HepG2 (cell line): Measurements from ENCODE around the gene CRIP1. TPM values are rescaled to one million over a fixed set of nuclear protein-coding genes. Genes with fewer than 3 reads are reported as not detected.

ENCODE experiments used
- ATF7 ChIP-seq, 2 experiments: fragments of 450-650 bp in 1 of 2; sonication (generic) in 1 of 2; formaldehyde crosslinking in 1 of 2; IDR thresholded peaks; 2 replicates each; pipeline versions ENCODE4 v1.4.0 to v1.6.1; 2016 to 2020; ENCODE audit warnings: antibody characterized with exemption in 1 of 2, mild to moderate bottlenecking in 1 of 2, missing genetic modification reagents in 1 of 2
- BORCS8-MEF2B ChIP-seq: sonication (generic); formaldehyde crosslinking; IDR thresholded peaks from 2 replicates; pipeline ENCODE4 v1.8.0; 2022; ENCODE audit warnings: mild to moderate bottlenecking, missing genetic modification reagents
- GPBP1L1 ChIP-seq: sonication (generic); formaldehyde crosslinking; IDR thresholded peaks from 2 replicates; pipeline ENCODE4 v1.5.0; 2020; ENCODE audit warnings: mild to moderate bottlenecking, missing genetic modification reagents
- KDM1A ChIP-seq: IDR thresholded peaks from 2 replicates; pipeline ENCODE4 v1.6.1; 2016; ENCODE audit warnings: missing compliant biosample characterization
- KMT2A ChIP-seq: sonication (generic); formaldehyde crosslinking; IDR thresholded peaks from 2 replicates; pipeline ENCODE4 v1.4.0; 2020; ENCODE audit warnings: missing genetic modification reagents
- MLX ChIP-seq: IDR thresholded peaks from 2 replicates; pipeline ENCODE4 v1.6.1; 2016
- MTERF4 ChIP-seq: sonication (generic); formaldehyde crosslinking; IDR thresholded peaks from 2 replicates; pipeline ENCODE4 v1.8.0; 2023; ENCODE audit warnings: mild to moderate bottlenecking, missing genetic modification reagents
- NAIF1 ChIP-seq: sonication (generic); formaldehyde crosslinking; IDR thresholded peaks from 2 replicates; pipeline ENCODE4 v1.5.0; 2020; ENCODE audit warnings: mild to moderate bottlenecking, missing genetic modification reagents, borderline replicate concordance
- NFKB2 ChIP-seq: sonication (generic); formaldehyde crosslinking; IDR thresholded peaks from 2 replicates; pipeline ENCODE4 v1.4.0; 2020; ENCODE audit warnings: missing genetic modification reagents, borderline replicate concordance
- SETDB1 ChIP-seq: sonication (generic); formaldehyde crosslinking; IDR thresholded peaks from 2 replicates; pipeline ENCODE4 v1.5.1; 2020; ENCODE audit warnings: missing genetic modification reagents, mild to moderate bottlenecking, borderline replicate concordance
- SMARCE1 ChIP-seq: fragments of 450-650 bp; IDR thresholded peaks from 2 replicates; pipeline ENCODE4 v1.6.1; 2017; ENCODE audit warnings: borderline replicate concordance
- THAP8 ChIP-seq: sonication (generic); formaldehyde crosslinking; IDR thresholded peaks from 2 replicates; pipeline ENCODE4 v1.5.1; 2020; ENCODE audit warnings: missing genetic modification reagents, mild to moderate bottlenecking, borderline replicate concordance
- ZBTB43 ChIP-seq: sonication (generic); formaldehyde crosslinking; conservative IDR thresholded peaks from 2 replicates; pipeline ENCODE4 v1.4.0; 2020; ENCODE audit warnings: missing genetic modification reagents
- ZNF18 ChIP-seq: sonication (generic); formaldehyde crosslinking; IDR thresholded peaks from 2 replicates; pipeline ENCODE4 v1.8.0; 2022; ENCODE audit warnings: mild to moderate bottlenecking, missing genetic modification reagents; ENCODE audit not compliant: insufficient replicate concordance
- ZNF317 ChIP-seq: sonication (generic); formaldehyde crosslinking; IDR thresholded peaks from 2 replicates; pipeline ENCODE4 v1.5.0; 2020; ENCODE audit warnings: mild to moderate bottlenecking, missing genetic modification reagents
- ZNF337 ChIP-seq: sonication (generic); formaldehyde crosslinking; IDR thresholded peaks from 2 replicates; pipeline ENCODE4 v1.5.1; 2020; ENCODE audit warnings: missing genetic modification reagents, low read depth, mild to moderate bottlenecking, borderline replicate concordance
- ZNF362 ChIP-seq: sonication (generic); formaldehyde crosslinking; IDR thresholded peaks from 2 replicates; pipeline ENCODE4 v1.4.0; 2020; ENCODE audit warnings: missing genetic modification reagents, mild to moderate bottlenecking, borderline replicate concordance
- ZNF567 ChIP-seq: sonication (generic); formaldehyde crosslinking; IDR thresholded peaks from 2 replicates; pipeline ENCODE4 v1.8.1; 2023; ENCODE audit warnings: mild to moderate bottlenecking, missing genetic modification reagents, borderline replicate concordance
- ZNF572 ChIP-seq: sonication (generic); formaldehyde crosslinking; IDR thresholded peaks from 2 replicates; pipeline ENCODE4 v1.5.1; 2020; ENCODE audit warnings: mild to moderate bottlenecking, missing genetic modification reagents
- ZNF598 ChIP-seq: sonication (generic); formaldehyde crosslinking; IDR thresholded peaks from 2 replicates; pipeline ENCODE4 v1.5.1; 2020; ENCODE audit warnings: mild to moderate bottlenecking, missing genetic modification reagents, borderline replicate concordance
- ZNF678 ChIP-seq: sonication (generic); formaldehyde crosslinking; IDR thresholded peaks from 2 replicates; pipeline ENCODE4 v1.4.0; 2020; ENCODE audit warnings: mild to moderate bottlenecking, missing genetic modification reagents
- polyA plus RNA-seq, 8 experiments: library from polyadenylated mRNA; depleted of rRNA in 3 of 8; stranded (reverse) in 7 of 8; unstranded in 1 of 8; fragments of >200 nt; fragmentation: Illumina TruSeq in 4 of 8; extraction: Trizol in 4 of 8; gene quantifications; 2 replicates each; pipeline versions ENCODE4 v1.2.1 to v1.2.3, GENCODE V29; 2011 to 2016; ENCODE audit warnings: low read depth in 4 of 8, missing spikeins in 1 of 8, mixed read lengths in 1 of 8; ENCODE audit not compliant: insufficient read depth in 1 of 8
- total RNA-seq, 5 experiments: library from RNA; depleted of rRNA; stranded (reverse); fragments of >200 nt; fragmentation: Illumina TruSeq; extraction: Trizol; gene quantifications; 2 replicates each; pipeline ENCODE4 v1.2.3, GENCODE V29; 2016; ENCODE audit warnings: low read depth in 1 of 5

CRIP1 gene
- total and polyA plus RNA-seq, 2 of the 13 experiments (the other 11 are each of a cell fraction or from before 2014, with no cell fraction given) = 53.9 to 59.5 TPM

GRCh38 chr14:105498430-105499255 is 12.0 kb downstream of the CRIP1 start (continued):
- no peak for TF ChIP-seq ZBTB43 (CRISPR knock-in tag)
- TF ChIP-seq NFKB2 = no peak
- no peak for TF ChIP-seq NAIF1
- TF ChIP-seq ATF7 (IDR thresholded peaks at IDR 0.05) = no peak
- TF ChIP-seq ATF7 (CRISPR knock-in tag; IDR thresholded peaks at IDR 0.05) = 0 out of 2 replicates have a peak, but pooled peaks have one; percentile 13
- TF ChIP-seq ZNF678 = no peak
- TF ChIP-seq ZNF337 = no peak
- TF ChIP-seq MLX (CRISPR knock-in tag) = no peak
- TF ChIP-seq SMARCE1 = no peak
- TF ChIP-seq ZNF598 = no peak
- no peak for TF ChIP-seq KDM1A (CRISPR knock-in tag)
- TF ChIP-seq MTERF4 (CRISPR knock-in tag) = no peak
- TF ChIP-seq ZNF362 (CRISPR knock-in tag) = no peak
- no peak for TF ChIP-seq ZNF572
- no peak for TF ChIP-seq KMT2A (CRISPR knock-in tag)
- no peak for TF ChIP-seq ZNF317
- TF ChIP-seq ZNF567 (CRISPR knock-in tag) = 0 out of 2 replicates have a peak, but pooled peaks have one; percentile 17
- no peak for TF ChIP-seq SETDB1 (CRISPR knock-in tag)
- TF ChIP-seq ZNF18 (CRISPR knock-in tag) = no peak
- no peak for TF ChIP-seq THAP8 (CRISPR knock-in tag)
- no peak for TF ChIP-seq BORCS8-MEF2B (CRISPR knock-in tag)
- no peak for TF ChIP-seq GPBP1L1 (CRISPR knock-in tag)
